WTC11 (cell line): Measurements from ENCODE around the gene TTC7B. TPM values are rescaled to one million over a fixed set of nuclear protein-coding genes. Genes with fewer than 3 reads are reported as not detected.

Experiments
- ATAC-seq: fragments of 200-7000 bp; cut with Tn5 transposase; 2 replicates; pipeline ENCODE4 v1.10.0; 2021; ENCODE audit warnings: mild to moderate bottlenecking, moderate library complexity
- CTCF ChIA-PET: fragments of 300-600 bp; sonication (Branson Sonifier 250); formaldehyde crosslinking; loops from one replicate; lab custom pipeline; 2021; ENCODE audit warnings: antibody characterized with exemption; lab: Charles Lee
- POLR2A ChIA-PET: fragments of 350-600 bp; sonication (Branson Sonifier 250); formaldehyde crosslinking; loops from one replicate; lab custom pipeline; 2021; ENCODE audit warnings: antibody characterized with exemption; lab: Charles Lee
- DNase-seq: peaks from one replicate; pipeline ENCODE4 v3.0.0; 2021; ENCODE audit warnings: low spot score
- H3K27ac Mint-ChIP-seq: 2 replicates; pipeline ENCODE4 v1.8.0; 2021; ENCODE audit warnings: mixed read lengths
- H3K27me3 Mint-ChIP-seq: 2 replicates; pipeline ENCODE4 v1.8.0; 2021; ENCODE audit warnings: low read depth, mild to moderate bottlenecking, moderate library complexity, mixed read lengths
- H3K36me3 Mint-ChIP-seq: 2 replicates; pipeline ENCODE4 v1.8.0; 2021; ENCODE audit warnings: mixed read lengths
- H3K4me1 Mint-ChIP-seq: 2 replicates; pipeline ENCODE4 v1.8.0; 2022; ENCODE audit warnings: mixed read lengths
- H3K4me3 Mint-ChIP-seq: 2 replicates; pipeline ENCODE4 v1.8.0; 2021; ENCODE audit warnings: mild to moderate bottlenecking, moderate library complexity, mixed read lengths
- H3K9me3 Mint-ChIP-seq: 2 replicates; pipeline ENCODE4 v1.8.0; 2021; ENCODE audit warnings: mixed read lengths
- ARID4B ChIP-seq: sonication (generic); formaldehyde crosslinking; IDR thresholded peaks from 2 replicates; pipeline ENCODE4 v1.8.0; 2023; ENCODE audit warnings: missing genetic modification reagents, mild to moderate bottlenecking, borderline replicate concordance
- CBFB ChIP-seq: sonication (generic); formaldehyde crosslinking; IDR thresholded peaks from 2 replicates; pipeline ENCODE4 v1.8.1; 2022; ENCODE audit warnings: mild to moderate bottlenecking, low read depth, missing genetic modification reagents
- E2F1 ChIP-seq: sonication (generic); formaldehyde crosslinking; IDR thresholded peaks from 2 replicates; pipeline ENCODE4 v1.8.0; 2022; ENCODE audit warnings: mild to moderate bottlenecking, missing genetic modification reagents
- FOXK1 ChIP-seq: sonication (generic); formaldehyde crosslinking; IDR thresholded peaks from 2 replicates; pipeline ENCODE4 v1.8.0; 2022; ENCODE audit warnings: mild to moderate bottlenecking, moderate library complexity, missing genetic modification reagents
- JUN ChIP-seq: sonication (generic); formaldehyde crosslinking; IDR thresholded peaks from 2 replicates; pipeline ENCODE4 v1.8.0; 2023; ENCODE audit warnings: mild to moderate bottlenecking, missing genetic modification reagents
- MXD4 ChIP-seq: fragments of 250-450 bp; sonication (Bioruptor Pico); IDR thresholded peaks from 2 replicates; pipeline ENCODE4 v1.8.0; 2021; ENCODE audit warnings: mild to moderate bottlenecking, moderate library complexity, borderline replicate concordance
- MYBL2 ChIP-seq: sonication (generic); formaldehyde crosslinking; IDR thresholded peaks from 2 replicates; pipeline ENCODE4 v1.8.1; 2023; ENCODE audit warnings: mild to moderate bottlenecking, moderate library complexity, missing genetic modification reagents
- NFYB ChIP-seq: sonication (generic); formaldehyde crosslinking; conservative IDR thresholded peaks from 2 replicates; pipeline ENCODE4 v1.8.0; 2022; ENCODE audit warnings: low read depth, missing genetic modification reagents
- NR2C2 ChIP-seq: sonication (generic); formaldehyde crosslinking; IDR thresholded peaks from 2 replicates; pipeline ENCODE4 v1.8.0; 2022; ENCODE audit warnings: mild to moderate bottlenecking, missing genetic modification reagents
- SMAD3 ChIP-seq: sonication (generic); formaldehyde crosslinking; IDR thresholded peaks from 2 replicates; pipeline ENCODE4 v1.8.0; 2022; ENCODE audit warnings: missing genetic modification reagents, mild to moderate bottlenecking, borderline replicate concordance
- ZBTB21 ChIP-seq: sonication (generic); formaldehyde crosslinking; IDR thresholded peaks from 2 replicates; pipeline ENCODE4 v1.8.1; 2023; ENCODE audit warnings: mild to moderate bottlenecking, missing genetic modification reagents, borderline replicate concordance
- ZBTB43 ChIP-seq: sonication (generic); formaldehyde crosslinking; IDR thresholded peaks from 2 replicates; pipeline ENCODE4 v1.8.1; 2023; ENCODE audit warnings: mild to moderate bottlenecking, missing genetic modification reagents
- ZNF138 ChIP-seq: sonication (generic); formaldehyde crosslinking; conservative IDR thresholded peaks from 2 replicates; pipeline ENCODE4 v1.8.1; 2022; ENCODE audit warnings: mild to moderate bottlenecking, moderate library complexity, missing genetic modification reagents
- ZNF232 ChIP-seq: sonication (generic); formaldehyde crosslinking; IDR thresholded peaks from 2 replicates; pipeline ENCODE4 v1.8.0; 2022; ENCODE audit warnings: mild to moderate bottlenecking, missing genetic modification reagents
- ZNF512 ChIP-seq: sonication (generic); formaldehyde crosslinking; IDR thresholded peaks from 2 replicates; pipeline ENCODE4 v1.8.1; 2022; ENCODE audit warnings: missing genetic modification reagents, borderline replicate concordance
- total RNA-seq: library from RNA; stranded (reverse); gene quantifications from 3 replicates; pipeline ENCODE4 v1.2.3, GENCODE V29; 2021
- TF ChIP-seq, protein P1 (sequence below): fragments of 250-450 bp; sonication (Bioruptor Pico); IDR thresholded peaks from 2 replicates; pipeline ENCODE4 v1.9.0; 2021; ENCODE audit warnings: mild to moderate bottlenecking
- TF ChIP-seq, protein P2 (sequence below): sonication (generic); formaldehyde crosslinking; IDR thresholded peaks from 2 replicates; pipeline ENCODE4 v1.8.1; 2022; ENCODE audit warnings: mild to moderate bottlenecking, missing genetic modification reagents, moderate library complexity, borderline replicate concordance
- TF ChIP-seq, protein P3 (sequence below): fragments of 250-450 bp; sonication (Bioruptor Pico); conservative IDR thresholded peaks from 2 replicates; pipeline ENCODE4 v1.9.0; 2021; ENCODE audit warnings: mild to moderate bottlenecking

Gene TTC7B
- total RNA-seq, 1 experiment from 2014 or later, result 27.6 TPM

DNA sequence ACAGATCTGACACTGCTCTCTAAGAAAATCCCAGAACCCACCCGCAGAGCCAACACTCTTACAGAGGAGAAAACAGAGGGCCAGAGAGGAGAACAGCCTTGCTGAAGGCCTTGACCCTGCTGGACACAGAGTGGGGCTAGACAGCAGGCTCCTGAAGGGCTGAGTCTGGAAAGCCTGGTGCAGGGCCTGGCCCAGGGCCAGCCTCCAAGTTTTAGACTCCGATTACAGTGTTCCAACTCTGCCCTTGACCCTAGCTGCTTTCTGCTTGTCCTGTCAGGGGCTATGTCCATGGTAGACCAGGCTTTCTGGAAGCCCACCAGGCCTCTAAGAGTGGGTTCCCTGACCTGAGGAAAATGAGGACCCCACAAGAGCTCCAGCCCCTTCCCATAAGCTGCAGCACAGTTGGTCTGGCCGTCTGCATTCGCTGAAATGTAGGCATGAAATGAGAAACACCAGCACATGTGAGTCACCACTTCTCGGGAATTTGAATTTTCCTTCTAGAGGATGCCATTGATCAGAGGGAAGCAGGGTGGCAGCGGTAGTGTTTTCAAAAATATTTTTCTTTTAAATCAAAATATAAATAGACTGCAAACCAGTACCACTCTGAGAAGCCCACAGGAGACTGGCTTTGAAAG is 265.0 kb downstream of the TTC7B start:
- no peak for ATAC-seq
- H3K9me3 Mint-ChIP-seq, result peaks cover 5% of the 10 kb centered on the region
- H3K27me3 Mint-ChIP-seq, result peaks cover 5% of the 10 kb centered on the region
- peaks cover 22% of the 10 kb centered on the region for H3K4me1 Mint-ChIP-seq
- DNase-seq, result no peak
- TF ChIP-seq, protein P1, sequence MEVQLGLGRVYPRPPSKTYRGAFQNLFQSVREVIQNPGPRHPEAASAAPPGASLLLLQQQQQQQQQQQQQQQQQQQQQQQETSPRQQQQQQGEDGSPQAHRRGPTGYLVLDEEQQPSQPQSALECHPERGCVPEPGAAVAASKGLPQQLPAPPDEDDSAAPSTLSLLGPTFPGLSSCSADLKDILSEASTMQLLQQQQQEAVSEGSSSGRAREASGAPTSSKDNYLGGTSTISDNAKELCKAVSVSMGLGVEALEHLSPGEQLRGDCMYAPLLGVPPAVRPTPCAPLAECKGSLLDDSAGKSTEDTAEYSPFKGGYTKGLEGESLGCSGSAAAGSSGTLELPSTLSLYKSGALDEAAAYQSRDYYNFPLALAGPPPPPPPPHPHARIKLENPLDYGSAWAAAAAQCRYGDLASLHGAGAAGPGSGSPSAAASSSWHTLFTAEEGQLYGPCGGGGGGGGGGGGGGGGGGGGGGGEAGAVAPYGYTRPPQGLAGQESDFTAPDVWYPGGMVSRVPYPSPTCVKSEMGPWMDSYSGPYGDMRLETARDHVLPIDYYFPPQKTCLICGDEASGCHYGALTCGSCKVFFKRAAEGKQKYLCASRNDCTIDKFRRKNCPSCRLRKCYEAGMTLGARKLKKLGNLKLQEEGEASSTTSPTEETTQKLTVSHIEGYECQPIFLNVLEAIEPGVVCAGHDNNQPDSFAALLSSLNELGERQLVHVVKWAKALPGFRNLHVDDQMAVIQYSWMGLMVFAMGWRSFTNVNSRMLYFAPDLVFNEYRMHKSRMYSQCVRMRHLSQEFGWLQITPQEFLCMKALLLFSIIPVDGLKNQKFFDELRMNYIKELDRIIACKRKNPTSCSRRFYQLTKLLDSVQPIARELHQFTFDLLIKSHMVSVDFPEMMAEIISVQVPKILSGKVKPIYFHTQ (CRISPR knock-in tag), result no peak
- TF ChIP-seq, protein P2, sequence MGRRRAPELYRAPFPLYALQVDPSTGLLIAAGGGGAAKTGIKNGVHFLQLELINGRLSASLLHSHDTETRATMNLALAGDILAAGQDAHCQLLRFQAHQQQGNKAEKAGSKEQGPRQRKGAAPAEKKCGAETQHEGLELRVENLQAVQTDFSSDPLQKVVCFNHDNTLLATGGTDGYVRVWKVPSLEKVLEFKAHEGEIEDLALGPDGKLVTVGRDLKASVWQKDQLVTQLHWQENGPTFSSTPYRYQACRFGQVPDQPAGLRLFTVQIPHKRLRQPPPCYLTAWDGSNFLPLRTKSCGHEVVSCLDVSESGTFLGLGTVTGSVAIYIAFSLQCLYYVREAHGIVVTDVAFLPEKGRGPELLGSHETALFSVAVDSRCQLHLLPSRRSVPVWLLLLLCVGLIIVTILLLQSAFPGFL, result no peak
- no peak for TF ChIP-seq NR2C2 (CRISPR knock-in tag)
- no peak for TF ChIP-seq ZNF512 (CRISPR knock-in tag)
- no peak for TF ChIP-seq ARID4B (CRISPR knock-in tag)
- TF ChIP-seq MYBL2 (CRISPR knock-in tag), result no peak
- no peak for TF ChIP-seq ZBTB21 (CRISPR knock-in tag)
- no peak for TF ChIP-seq NFYB (CRISPR knock-in tag)
- TF ChIP-seq ZNF138 (CRISPR knock-in tag), result no peak
- TF ChIP-seq FOXK1, result no peak
- TF ChIP-seq, protein P3, sequence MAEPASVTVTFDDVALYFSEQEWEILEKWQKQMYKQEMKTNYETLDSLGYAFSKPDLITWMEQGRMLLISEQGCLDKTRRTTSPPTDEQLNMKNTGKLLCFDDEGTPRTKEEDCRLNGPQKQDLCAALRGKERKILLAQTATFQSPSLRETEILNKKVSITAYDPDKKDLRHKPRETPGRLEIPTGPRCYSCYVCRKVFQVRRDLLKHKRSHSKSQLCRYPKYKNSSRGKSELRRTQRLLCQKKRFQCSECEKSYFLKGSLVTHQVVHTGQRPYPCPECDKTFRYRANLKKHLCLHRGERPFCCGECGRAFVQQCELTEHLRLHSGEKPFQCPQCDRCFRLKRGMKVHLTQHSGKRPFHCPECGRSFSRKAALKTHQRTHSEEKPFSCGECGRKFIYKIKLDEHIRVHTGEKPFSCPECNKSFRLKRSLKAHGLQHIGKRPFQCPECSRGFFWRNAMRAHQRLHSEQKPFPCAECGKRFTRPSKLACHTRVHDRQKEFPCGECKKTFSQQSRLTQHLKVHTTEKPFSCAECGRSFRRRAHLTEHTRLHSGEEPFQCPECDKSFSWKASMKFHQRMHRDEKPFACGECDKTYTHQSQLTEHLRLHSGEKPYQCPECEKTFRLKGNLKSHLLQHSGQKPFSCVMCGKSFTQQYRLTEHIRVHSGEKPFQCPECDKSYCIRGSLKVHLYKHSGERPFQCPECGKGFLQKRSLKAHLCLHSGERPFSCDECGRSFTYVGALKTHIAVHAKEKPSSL (CRISPR knock-in tag), result no peak
- TF ChIP-seq SMAD3, result no peak
- TF ChIP-seq ZNF232 (CRISPR knock-in tag), result no peak
- TF ChIP-seq CBFB (CRISPR knock-in tag), result no peak
- TF ChIP-seq E2F1 (CRISPR knock-in tag), result no peak
- TF ChIP-seq ZBTB43 (CRISPR knock-in tag), result no peak
- no peak for TF ChIP-seq JUN (CRISPR knock-in tag)
- no peak for TF ChIP-seq MXD4 (CRISPR knock-in tag)
- no peak overlapping the region for H3K27ac Mint-ChIP-seq
- ChIA-PET CTCF (no interaction called here), POLR2A (no interaction called here)
- peaks cover 6% of the 10 kb centered on the region for H3K36me3 Mint-ChIP-seq
- no peak overlapping the region for H3K4me3 Mint-ChIP-seq
